Measurements from ENCODE around the gene CDH12. TPM values are rescaled to one million over a fixed set of nuclear protein-coding genes. Genes with fewer than 3 reads are reported as not detected.
"Not testable (repeated sequence)": the region's sequence is repeated elsewhere in the genome, so short reads cannot be mapped to it uniquely, and the experiment has no call there.

CDH12 gene
- polyA plus RNA-seq (ENCODE audit: insufficient read length in 4 of 4): 1 to 10 TPM; 6.5 to 9.8 (median 6.9) TPM

DNA sequence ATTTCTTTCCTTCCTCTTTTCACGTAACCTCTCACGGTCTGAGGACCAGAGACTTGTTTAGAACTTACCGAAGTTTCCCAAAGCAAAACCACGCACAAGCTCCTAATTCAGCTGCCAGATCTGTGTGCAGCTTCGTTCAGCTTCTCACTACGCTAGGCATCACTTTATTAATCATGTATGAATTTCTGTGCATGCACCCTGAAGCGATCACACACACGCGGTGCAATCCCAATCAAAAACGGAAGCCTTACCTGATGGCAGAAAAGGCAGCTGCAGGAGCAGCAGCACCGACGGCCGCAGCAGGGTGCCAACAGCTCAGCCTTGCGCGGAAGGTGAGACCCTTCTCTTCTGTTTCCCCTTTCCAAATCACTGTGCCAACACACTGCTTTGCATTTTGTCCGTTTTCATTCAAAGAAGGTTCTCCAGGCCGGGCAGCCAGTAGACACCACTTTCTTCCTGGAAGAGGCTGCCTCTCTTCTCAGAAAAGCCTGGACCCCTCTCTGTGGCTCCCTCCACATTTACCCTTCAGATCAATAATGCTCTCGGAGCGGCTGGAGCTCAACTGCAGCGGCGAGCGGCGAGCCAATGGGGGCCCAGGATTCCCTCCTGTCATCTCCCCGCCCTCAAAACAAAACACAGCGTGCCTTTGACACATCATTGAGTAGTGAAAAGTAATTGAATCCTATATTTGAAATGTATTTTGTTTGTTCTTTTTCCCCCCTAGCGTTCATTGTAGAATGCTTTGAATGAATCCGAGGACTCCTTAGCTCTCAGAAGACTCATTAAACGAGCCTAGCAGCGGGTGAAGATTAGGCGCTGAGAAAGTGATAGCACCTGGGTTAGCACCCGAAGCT, at the start of gene CDH12:
Gene CDH12, minus strand, starts transcription at position 538 of the 854 bp plus-strand sequence.
- peak in 2 of 4 donors; percentile 12 to 16 for DNase-seq (ENCODE audit: low read depth in 4 of 4, low spot score in 3 of 4)

DNA sequence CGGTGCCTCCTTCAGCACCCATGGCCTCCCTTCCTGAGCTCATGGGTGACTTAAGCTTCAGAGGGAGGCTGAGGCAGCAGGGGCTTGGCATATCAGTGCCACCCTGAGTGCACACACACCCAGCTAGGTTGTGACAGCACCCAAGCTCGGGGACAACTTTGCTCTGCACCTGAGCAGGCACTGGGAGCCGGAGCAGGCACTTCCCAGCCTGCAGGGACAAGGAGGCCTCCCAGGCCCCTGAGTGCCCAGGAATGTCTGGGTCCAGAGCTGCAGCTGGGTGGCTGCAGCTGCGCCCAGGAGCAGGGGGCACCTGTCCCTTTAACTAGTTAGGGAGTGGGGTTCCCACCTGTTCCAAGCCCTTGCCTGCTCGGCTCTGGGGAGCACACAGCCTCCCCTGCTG, 48.7 kb upstream of the CDH12 start:
- DNase-seq (ENCODE audit: low read depth in 4 of 4, low spot score in 3 of 4): no peak

- DNase-seq (ENCODE audit: low read depth in 4 of 4, low spot score in 3 of 4): no peak
Observed at GRCh38 chr5:22900801-22901310, 47.7 kb upstream of the CDH12 start.

DNA sequence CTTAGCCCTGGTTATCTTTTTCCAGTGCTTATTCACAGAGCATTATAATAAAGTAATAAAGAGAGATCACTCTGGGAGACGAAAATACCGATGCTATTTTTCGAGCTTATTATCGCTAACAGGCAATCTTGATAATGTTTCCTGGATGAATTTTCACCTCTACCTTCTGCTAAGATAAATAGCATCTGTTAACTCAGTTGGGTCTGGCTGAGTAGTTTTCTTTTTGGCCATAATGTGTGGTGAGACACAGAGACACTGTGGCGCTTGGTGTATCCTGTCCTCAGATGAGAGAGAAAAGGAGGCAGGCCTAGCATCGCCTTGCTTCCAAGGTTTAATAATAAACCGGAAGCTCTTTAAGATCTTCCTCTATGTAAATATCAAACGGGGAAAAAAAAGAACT, 46.2 kb upstream of the CDH12 start:
- DNase-seq (ENCODE audit: low read depth in 4 of 4, low spot score in 3 of 4): no peak

DNA sequence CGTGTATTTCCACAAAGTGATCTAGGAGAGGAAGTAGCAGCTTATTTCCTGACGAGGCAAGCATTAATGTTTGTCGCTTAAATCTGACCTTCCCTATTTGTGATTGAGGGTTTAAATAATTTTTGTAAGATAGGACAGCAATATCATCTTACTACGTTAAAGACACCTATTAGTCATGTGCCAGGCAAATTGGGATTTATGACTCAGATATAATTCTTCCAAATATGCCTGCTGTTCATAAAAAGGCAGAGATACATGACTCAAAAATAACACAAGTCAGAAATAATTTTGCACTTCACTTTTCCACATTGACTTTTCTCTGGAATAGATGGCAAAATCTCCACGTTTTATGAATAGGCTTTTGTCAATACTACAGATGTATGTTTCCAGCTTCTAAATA, 43.0 kb upstream of the CDH12 start:
- DNase-seq (ENCODE audit: low read depth in 4 of 4, low spot score in 3 of 4): no peak

DNA sequence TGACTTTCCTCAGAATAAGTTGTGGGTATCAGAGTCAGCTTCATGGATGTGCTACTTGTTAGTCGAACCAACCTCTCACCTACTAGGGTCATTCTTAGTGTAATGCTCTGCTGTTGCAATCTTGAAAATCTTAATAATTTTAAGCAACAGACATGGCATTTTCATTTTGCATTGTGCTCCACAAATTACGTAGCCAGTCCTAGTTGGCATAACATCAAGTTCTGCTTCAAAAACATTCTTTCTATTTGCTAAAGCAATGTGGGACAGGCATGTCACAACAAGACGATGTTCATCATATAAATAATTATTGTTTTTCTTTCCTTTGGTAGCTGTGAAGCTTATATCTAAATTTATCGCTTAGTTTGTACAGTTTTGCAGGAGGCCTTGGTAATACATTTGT, 39.3 kb upstream of the CDH12 start:
- DNase-seq (ENCODE audit: low read depth in 4 of 4, low spot score in 3 of 4): no peak

- no peak for DNase-seq (ENCODE audit: low read depth in 4 of 4, low spot score in 3 of 4)
Observed at GRCh38 chr5:22889720-22890119, 36.6 kb upstream of the CDH12 start.

GRCh38 chr5:22887566-22887965, 34.4 kb upstream of the CDH12 start:
- no peak for DNase-seq (ENCODE audit: low read depth in 4 of 4, low spot score in 3 of 4)

- DNase-seq (ENCODE audit: low read depth in 4 of 4, low spot score in 3 of 4): not testable (repeated sequence)
Observed at GRCh38 chr5:22858911-22859310, 5.8 kb upstream of the CDH12 start.

DNA sequence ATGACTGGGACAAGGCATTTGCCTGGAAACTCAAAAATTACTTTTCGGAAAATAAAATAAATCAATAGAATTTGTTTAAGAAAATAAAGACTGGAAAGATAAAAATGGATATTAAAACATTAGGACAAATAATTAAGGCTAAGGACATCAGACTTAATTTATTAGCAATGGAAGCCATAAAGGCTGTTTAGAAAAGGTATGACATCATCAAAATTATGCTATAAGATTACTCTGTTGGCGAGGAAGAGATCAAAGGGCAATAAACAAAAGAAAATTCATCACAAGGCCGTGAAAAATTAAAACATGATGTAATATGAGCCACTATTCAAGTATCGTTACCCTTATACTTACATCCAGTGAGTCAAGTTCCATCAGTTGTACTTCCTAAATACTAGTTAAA, 2.7 kb upstream of the CDH12 start:
- DNase-seq (ENCODE audit: low read depth in 4 of 4, low spot score in 3 of 4): no peak

GRCh38 chr5:22850981-22851380, 2.2 kb downstream of the CDH12 start:
- no peak for DNase-seq (ENCODE audit: low read depth in 4 of 4, low spot score in 3 of 4)

DNA sequence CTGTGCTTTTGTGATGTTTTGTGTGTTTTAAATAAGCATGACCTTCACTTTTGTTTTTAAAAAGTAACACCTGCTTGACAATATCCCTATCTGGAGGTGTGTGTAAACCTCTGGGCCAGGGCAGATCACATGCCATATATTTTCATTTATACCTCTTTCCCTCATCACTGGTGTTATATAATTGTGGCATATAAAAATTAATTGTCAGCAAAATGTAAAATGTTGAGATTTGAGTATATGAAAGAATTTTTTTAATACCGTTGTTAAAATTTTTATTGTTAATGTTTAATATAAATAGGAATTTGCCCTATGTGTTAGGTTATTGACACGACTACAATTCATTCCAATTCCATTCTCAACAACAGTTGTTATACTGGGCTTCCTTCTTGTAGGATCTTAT, 6.5 kb downstream of the CDH12 start:
- no peak for DNase-seq (ENCODE audit: low read depth in 4 of 4, low spot score in 3 of 4)

DNA sequence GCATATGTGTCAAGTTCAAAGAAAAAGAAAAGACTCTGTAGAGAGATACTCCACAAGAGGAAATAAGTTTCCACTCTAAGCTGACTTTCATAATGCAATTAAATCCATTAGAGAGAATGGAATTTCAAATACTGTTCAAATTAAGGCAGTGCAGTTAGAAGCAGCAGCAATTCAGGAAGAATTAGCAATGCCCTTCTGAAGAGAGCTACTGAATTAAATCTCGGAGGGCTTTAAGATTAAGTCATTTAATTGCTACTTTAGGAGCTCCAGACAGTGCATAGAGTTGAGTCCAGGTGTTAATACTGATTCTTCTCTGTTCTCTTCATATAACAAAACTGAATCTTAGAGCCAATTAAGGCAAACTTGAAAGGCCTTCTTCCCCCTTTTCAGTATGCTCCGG, 8.5 kb downstream of the CDH12 start:
- DNase-seq (ENCODE audit: low read depth in 4 of 4, low spot score in 3 of 4): no peak

- DNase-seq (ENCODE audit: low read depth in 4 of 4, low spot score in 3 of 4): no peak
Observed at GRCh38 chr5:22844155-22844554, 9.0 kb downstream of the CDH12 start.

DNA sequence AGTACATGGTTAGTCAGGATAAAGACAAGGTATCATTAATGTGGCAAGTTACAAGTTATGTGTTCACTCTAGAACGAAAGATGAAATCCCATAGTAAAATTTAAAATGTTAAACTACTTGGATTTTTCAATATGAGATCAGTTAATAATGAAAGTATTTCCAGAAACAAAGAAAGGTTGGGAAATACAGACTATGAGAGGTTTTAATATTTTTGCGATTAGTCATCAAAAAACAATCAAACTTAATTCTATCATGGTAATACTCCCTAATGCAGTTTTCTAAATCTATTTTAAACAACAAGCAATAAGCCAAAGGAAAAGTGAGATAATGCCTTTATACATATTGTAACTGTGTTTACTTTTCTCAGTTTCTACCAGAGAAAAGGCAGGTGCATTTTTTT, 10.6 kb downstream of the CDH12 start:
- DNase-seq (ENCODE audit: low read depth in 4 of 4, low spot score in 3 of 4): no peak

- no peak for DNase-seq (ENCODE audit: low read depth in 4 of 4, low spot score in 3 of 4)
Observed at GRCh38 chr5:22837803-22838202, 15.3 kb downstream of the CDH12 start.

- no peak for DNase-seq (ENCODE audit: low read depth in 4 of 4, low spot score in 3 of 4)
Observed at GRCh38 chr5:22835686-22836085, 17.5 kb downstream of the CDH12 start.

GRCh38 chr5:22793463-22793862, 59.7 kb downstream of the CDH12 start:
- no peak for DNase-seq (ENCODE audit: low read depth in 4 of 4, low spot score in 3 of 4)

DNA sequence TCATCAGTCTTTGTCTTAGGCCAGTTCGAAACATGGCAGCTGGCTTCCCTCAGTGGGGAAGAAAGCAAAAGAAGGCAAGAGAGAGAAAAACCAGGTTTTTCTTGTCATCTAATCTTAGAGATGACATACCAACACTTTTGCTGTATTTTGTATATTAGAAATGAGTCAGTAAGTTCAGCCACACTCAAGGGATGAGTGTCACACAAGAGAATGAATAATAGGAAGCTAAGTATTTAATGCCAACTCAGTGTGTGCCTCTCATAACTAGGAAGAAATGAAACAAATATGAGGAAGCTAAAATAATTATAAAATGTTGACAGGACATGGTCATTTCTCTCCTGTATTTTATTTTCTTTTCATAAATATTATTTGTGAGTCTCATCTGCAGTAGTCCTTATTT, 65.3 kb downstream of the CDH12 start:
- no peak for DNase-seq (ENCODE audit: low read depth in 4 of 4, low spot score in 3 of 4)

DNA sequence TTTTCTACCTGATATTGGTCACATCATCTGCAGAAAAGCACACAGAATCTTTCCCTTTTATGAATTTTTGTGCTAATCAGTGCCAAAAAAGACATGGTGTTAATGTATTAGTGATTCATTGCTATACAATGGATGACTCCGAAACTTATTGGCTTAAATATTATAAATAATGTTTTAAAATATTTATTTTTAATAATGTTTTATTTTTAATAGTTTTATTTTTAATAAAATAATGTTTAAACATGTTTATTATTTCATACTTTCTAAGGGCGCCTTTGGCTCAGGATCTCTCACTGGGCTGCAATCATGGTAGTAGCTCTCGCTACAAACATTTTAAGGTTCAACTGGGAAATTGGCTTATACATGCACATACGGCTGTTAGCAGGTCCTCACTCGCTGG, 65.7 kb downstream of the CDH12 start:
- no peak for DNase-seq (ENCODE audit: low read depth in 4 of 4, low spot score in 3 of 4)

DNA sequence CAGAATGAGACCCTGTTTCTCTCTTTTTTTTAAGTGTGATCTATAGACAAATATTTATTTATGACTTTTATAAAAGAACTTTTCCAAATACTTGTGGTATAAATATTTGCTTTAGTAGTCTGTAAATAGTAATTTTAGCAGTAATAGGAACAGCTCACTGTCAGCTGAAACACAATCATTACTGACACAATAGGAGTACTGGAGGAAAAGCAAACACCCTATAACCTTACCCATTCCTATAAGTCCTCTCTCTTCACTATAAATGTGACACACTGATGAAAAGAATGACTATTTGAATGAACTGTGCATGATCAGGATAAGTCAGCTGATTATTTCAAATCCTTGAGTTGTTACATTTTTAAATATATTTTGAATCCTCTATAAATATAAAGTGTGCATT, 72.4 kb downstream of the CDH12 start:
- DNase-seq (ENCODE audit: low read depth in 4 of 4, low spot score in 3 of 4): no peak

- DNase-seq (ENCODE audit: low read depth in 4 of 4, low spot score in 3 of 4): no peak
Observed at GRCh38 chr5:22779499-22779898, 73.6 kb downstream of the CDH12 start.
